Right lung (tissue), 5 donors: ENCODE results near the gene PSMG4. TPM values are rescaled to one million over a fixed set of nuclear protein-coding genes. Genes with fewer than 3 reads are reported as not detected.

Experiments
- DNase-seq, 2 donors: peaks; one replicate each; pipeline ENCODE4 v3.0.0-alpha.2; 2013
- polyA plus RNA-seq, 5 donors: library from polyadenylated mRNA; unstranded; fragments of 120-200 nt; gene quantifications; one replicate each; pipeline versions ENCODE4 v1.2.1 to v1.2.3, GENCODE V29; 2013; ENCODE audit warnings: inconsistent platforms in 1 of 5, low replicate concordance in 1 of 5; ENCODE audit not compliant: insufficient read length in 5 of 5, insufficient read depth in 1 of 5

Gene PSMG4
- polyA plus RNA-seq, 5 donors, result 14.1 to 23.2 (median 22.0) TPM

DNA sequence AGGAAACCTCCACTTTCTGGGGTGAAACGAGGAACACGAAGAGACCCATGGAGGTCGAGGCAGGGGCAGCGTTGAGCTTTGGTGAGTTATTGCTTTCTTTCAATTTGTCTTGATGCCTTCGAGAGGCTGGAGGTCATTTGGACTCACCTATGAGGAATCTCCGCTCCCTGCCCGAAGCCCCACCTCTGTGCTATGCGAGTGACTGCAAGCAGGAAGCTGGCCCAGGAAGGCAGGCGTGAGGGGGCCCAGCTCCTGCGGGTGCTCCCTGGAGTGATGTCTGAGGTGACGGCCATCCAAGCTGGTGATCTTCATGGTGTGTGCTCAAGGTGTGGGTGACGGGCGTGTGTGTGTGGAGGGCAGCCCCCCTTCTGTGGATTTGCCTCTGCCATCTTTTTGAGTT is 13.0 kb downstream of the PSMG4 start:
- no peak for DNase-seq

- DNase-seq, result no peak
Measured at GRCh38 chr6:3272911-3273547, 14.3 kb downstream of the PSMG4 start.

- no peak for DNase-seq
Measured at GRCh38 chr6:3273707-3274521, 15.2 kb downstream of the PSMG4 start.

DNA sequence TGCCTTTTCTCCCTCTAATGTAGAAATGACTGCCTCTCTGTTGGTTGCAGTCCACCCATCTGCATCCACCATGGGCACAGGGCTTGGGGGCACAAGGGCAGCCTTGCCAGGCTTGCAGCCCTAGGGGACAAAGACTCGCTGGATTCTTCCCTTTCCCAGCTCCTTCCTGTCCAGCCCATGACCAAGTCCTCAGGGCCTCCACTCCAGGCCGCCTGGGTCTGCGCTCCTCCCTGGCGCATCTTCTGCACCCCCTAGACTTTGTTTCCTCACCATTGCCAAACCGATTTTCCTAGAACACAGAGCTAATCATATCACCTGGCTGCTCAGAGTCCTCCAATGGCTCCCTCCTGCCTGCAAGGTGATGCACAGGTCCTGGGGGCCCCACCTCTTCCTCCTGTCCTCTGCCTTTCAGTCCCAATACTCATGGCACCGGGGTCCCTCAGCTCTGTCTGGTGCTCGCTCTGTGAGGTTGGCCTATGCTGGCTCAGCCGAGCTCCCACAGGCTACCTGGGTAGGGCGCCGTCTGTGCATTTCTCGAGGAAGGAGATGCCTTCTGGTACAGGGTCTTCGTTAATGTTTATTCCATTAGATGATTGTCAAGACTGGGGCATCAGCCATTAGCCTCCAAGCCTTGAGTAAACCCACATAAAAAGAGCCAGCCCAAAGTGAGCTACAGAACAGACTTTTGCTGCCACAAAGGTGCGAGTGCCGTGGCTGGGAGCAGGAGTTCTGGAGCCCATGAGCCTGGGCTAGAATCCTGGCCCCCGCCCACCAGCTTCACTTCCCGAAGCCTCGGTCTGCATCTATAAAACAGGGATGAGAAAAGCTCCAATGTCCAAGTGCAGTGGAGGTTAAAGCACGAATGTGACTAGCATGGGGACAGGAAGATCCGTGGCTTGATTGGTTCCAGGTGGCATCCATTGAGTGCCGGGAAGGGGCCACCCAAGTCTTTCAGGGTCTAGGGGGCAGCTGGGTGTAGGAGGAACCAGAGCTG is 17.7 kb downstream of the PSMG4 start:
- no peak for DNase-seq

- DNase-seq, result no peak
Measured at GRCh38 chr6:3277251-3277650, 18.5 kb downstream of the PSMG4 start.

GRCh38 chr6:3277851-3278416 is 19.2 kb downstream of the PSMG4 start:
- DNase-seq, result no peak

DNA sequence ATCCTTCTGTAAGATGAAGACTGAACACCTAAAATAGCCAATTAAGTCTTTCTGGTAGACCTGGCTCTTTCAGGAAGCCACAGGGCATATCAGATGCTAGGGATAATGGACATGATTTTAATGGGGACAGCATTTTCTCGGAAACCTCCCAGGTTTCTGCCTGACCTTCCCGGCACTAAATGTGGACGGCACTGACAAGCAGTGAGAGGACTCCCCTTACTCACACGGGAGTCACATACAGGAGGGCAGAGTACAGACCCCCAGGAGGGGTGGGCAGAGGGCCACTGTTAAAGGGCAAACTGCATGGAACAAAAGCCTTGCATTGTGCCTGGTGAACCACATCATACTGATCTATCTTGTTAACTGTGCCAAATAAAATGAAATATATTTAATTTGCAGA is 19.9 kb downstream of the PSMG4 start:
- DNase-seq, result no peak

DNA sequence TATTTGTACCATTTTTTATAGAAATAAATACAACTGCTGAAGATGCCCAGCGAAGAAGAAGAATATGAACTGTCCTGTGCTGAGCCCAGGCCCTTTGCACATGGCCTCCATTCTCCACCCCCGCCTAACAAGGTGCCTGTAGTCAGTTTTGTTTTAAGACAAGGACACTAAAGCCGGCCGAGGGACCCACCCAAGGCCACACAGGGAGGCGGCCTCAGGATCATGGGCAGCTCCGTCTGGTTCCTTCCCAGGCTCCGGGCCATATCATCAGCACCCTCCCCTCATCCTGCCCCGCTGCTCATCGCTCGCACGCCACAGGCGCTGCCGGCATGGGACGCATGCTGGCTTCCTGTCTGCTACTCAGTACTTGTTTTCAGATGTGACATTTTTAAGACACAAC is 21.3 kb downstream of the PSMG4 start:
- no peak for DNase-seq

GRCh38 chr6:3280866-3281465 is 22.2 kb downstream of the PSMG4 start:
- no peak for DNase-seq

DNA sequence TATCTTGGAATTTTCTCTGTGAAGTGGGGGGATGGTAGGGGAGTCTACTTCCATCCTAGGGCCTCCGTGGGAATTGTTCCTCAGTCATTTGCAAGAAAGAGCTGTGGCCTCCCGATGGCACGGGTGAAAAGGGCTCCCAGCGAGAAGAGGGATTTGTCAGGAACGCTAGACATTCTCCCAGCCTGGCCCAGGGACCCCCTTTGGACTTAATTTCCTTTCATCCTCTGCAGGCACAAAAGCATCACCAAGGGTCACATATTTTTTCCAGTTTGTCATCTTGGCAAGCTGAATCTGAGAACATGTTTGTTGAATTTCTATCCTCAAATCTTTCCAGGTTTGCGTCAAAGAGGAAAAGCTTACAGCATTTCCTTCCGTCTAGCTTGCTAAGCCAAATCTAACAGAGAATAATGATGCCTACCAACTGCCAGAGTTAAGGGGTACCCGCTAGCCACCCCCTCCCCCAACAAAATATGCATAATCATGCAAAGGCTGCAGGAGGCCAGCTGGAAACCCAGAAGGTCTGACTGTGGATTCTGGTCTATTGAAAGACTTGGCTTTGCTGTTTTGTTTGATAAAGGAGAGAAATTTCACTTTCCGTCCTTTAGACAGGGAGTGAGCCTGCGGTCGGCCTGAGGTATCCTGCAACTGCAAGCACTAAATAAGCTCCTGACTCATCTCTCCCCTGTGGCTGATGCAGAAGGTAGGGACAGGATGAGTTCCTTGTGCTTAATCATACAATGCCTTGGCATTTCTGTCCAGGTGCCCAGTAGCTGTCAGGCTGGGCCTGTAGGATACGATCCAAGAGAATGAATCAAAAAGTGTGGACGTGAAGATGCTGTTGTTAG is 23.1 kb downstream of the PSMG4 start:
- peak; percentile 20 to 36 for DNase-seq

DNA sequence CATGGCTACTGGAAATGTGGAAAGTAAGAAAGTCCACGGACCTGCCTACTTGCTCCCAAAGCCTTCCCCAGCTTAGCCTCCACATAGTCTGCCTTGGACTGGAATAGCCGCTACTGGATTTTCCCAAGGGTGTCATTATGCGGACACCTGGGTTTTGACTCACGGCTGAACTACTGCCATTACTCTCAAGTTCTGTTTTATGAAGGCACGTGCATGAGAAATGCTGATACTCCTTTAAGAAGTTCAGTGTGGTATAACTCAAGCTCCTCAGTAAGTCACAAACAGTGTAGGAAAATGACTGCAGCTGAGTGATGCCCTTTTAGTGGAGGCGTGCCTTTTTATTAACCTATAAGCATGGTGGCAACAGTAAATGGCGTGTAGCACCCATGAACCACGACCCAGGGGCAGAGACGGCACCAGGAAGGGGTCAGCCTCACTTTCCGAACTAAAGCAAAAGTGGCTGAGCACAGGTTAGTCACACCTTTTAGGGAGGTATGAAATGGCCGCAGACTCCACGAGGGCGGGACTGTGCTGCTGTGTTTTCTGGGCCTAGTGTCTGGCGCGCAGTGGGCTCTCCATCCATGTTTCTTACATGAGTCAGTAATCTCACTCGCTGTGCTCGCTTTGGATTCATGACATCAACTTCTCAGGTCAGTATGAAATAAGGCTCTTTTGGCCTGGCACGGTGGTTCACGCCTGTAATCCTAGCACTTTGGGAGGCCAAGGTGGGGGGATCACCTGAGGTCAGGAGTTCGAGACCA is 23.9 kb downstream of the PSMG4 start:
- DNase-seq, result no peak

- no peak for DNase-seq
Measured at GRCh38 chr6:3283241-3283640, 24.5 kb downstream of the PSMG4 start.

DNA sequence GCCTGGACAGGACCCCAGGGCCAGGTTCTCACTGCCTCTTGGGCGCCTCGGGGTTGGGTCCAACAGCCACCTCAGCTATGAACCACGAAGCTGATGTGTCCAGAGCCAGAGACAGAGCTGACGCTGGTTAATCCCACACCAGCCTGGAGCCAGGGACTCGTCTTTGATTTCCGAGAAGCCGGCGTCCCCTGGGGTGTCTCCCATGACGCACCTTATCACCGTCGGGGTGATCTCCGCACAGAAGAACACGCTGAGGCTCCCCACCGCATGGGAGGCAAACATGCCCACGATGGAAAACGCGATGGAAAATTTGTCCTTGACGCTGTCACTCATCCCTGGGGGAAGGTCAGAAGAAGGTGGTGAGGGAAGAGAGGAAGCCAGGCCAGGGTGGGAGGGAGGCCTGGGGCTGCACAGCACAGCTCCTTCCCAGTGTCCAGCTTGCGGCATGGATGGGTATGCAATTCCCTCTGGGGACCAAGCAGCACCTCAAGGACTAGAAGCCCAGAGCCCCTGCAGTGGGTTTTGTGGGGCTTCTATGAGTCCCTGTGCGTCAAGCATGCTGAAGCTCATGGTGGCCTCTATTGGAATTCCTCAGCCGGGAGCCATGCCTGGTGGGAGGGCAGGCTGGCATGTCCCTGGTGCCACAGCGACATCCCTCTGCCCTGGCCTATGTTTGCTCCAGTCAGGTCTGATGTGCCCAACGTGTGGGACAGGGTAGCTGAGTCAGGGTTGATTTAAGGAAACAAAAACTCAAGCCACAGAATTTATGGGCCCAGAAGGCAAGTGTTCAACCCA is 25.1 kb downstream of the PSMG4 start:
- DNase-seq, result no peak

DNA sequence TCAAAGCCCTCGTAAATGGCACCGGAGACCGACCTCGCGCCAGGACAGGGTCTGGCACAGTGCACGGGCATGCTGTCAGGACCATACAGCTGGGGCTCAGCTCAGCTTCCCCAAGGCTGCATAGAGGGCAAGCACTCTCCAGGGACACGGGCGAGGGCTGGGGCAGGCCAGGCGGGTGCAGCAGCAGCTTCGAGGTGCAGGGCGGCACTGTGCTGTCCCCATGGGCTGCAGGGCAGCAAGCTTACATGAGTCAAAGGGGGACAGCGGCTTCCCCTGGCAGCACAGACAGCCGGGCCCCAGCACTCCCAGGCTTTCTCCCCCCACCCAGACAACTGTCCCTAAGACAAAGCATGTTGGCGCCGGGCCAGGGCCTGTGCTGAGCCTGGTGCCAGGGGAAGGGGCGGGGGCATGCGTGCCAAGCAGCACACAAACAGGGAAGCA is 25.7 kb downstream of the PSMG4 start:
- no peak for DNase-seq

DNA sequence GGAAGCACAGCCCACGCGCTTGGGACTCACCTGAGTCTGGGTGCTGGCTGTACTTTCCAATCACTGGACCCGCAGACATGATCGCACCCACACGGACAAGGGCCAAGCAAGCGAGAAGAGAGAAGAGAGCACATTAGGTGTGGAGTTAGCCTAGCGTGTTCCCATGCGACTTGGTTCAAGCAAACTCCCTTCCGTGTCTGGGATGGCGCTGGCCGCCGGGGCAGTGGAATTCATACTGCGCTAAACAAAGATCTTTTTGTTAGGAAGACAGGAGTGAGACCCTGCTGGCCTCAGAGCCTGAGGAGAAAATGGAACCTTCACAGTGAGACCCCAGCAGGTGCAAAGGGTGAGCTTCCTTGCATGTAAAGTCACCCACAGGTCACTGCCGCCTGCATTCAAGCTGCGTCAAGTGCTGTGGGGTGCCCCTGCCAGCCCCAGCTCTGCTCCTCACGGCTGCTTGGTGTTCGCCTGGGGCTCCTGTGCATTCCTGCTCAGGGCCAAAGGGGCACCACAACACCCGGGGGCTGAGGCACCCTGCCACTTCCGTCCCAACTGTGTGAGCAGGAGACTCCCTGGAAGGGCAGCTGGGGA is 26.4 kb downstream of the PSMG4 start:
- DNase-seq, result no peak

DNA sequence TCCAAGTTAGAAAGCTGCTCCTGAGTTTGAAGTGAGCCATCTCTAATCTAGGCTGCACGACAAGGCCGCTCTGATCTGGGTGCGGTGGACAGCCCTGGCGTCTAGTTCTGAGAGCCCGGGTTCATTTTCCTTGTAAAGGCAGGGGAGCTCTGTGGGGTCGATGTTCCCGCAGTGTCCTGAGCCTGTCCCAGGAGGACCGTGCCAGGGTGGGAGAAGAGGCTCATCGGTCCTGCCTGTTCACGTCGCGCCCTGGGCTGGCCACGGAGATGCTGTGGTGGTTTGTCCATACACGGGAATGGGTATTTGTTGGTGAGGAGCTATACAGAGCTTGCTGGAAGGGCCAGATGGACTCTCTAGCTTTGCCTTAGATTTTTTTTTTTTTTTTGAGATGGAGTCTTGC is 27.0 kb downstream of the PSMG4 start:
- DNase-seq, result no peak

- no peak for DNase-seq
Measured at GRCh38 chr6:3286641-3287171, 28.0 kb downstream of the PSMG4 start.

DNA sequence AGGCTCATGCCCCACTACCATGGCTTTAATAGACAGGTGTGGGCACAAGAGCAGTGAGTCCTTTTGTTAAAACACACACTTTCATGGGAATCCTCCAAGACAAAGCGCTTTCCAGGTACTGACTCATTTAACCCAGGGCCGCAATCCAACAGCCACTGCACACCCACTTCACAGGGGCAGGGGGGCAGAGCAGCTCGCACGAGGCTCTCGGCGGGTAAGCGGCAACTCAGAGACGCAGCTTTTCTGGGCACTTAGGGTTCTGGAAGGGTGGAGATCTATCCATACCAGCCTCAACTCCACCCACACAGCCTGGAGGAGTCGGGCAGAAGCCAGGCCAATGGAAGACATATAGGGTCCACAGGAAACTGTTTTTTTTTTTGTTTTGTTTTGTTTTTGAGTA is 28.6 kb downstream of the PSMG4 start:
- no peak for DNase-seq
